Limb (tissue), 2 donors: ENCODE results near the gene EML6.
"Not testable (repeated sequence)": the region's sequence is repeated elsewhere in the genome, so short reads cannot be mapped to it uniquely, and the experiment has no call there.

ENCODE experiments used
- DNase-seq, 2 donors: peaks; one replicate each; pipeline ENCODE4 v3.0.0-alpha.2; 2016; ENCODE audit errors: extremely low spot score in 2 of 2

EML6 gene

GRCh38 chr2:54845094-54845493, 121.6 kb downstream of the EML6 start:
- DNase-seq = no peak

GRCh38 chr2:54845514-54845913, 122.1 kb downstream of the EML6 start:
- DNase-seq = no peak

DNA sequence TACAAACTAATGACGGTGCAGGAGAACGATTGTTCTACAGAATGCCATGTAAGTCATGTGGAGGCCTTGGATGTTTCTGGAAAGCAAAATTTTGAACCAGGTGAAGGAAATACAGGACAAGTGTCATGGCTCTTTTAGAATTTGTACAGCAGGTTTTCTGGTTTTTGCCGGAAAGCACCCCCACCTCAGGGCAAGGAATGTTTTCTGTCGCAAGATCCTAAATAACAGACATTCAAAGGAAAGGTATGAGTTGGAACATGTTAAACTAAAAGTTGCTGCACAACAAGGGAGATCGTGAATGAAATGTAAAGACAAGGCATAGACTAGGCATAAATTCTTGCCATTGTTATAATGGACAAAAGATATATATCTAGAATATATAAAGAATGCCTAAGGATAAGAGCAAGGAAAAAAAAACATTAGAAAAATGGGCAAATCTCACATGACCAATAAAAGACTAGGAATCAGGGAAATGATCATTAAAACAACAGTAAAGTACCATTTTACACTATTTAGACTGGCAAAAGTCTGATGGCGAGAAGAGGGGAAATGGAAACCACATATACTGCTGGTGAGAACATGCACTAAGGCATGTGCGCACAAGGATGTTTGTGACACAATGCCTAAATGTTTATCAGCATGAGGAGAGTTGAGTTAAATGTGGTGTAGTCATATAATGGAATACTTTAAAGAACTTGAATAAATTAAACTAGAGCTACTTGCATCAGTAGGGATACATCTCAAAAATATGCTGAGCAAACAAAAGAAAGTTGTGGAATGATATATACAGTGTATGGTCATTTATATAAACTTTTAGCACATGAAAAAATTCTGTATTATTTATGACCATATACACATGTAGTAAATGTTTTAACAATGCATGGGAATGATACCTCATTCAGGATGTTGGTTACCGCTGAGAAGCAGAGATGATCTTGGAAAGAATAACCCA, 127.0 kb downstream of the EML6 start:
- no peak for DNase-seq

- DNase-seq = no peak
Observed at GRCh38 chr2:54853616-54854310, 130.3 kb downstream of the EML6 start.

DNA sequence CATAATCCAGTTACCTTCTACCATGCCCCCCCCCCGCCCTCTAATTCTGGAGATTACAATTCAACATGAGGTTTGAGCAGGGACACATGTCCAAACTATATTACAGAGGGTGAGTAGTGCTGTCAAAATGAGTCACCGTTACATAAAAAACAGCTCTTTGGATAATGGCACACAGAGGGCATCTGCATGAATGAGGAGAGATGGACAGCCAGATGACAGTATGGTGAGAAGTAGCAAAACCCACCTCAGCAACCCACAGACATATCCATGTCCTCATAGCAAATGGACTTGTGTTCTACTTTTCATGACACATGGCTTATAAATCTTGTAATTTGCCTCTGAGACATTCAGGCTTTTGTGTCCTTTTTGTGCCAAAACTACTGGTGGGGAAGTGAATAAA, 132.0 kb downstream of the EML6 start:
- no peak for DNase-seq

- no peak for DNase-seq
Observed at GRCh38 chr2:54858021-54858681, 134.7 kb downstream of the EML6 start.

GRCh38 chr2:54859416-54859815, 136.0 kb downstream of the EML6 start:
- no peak for DNase-seq

DNA sequence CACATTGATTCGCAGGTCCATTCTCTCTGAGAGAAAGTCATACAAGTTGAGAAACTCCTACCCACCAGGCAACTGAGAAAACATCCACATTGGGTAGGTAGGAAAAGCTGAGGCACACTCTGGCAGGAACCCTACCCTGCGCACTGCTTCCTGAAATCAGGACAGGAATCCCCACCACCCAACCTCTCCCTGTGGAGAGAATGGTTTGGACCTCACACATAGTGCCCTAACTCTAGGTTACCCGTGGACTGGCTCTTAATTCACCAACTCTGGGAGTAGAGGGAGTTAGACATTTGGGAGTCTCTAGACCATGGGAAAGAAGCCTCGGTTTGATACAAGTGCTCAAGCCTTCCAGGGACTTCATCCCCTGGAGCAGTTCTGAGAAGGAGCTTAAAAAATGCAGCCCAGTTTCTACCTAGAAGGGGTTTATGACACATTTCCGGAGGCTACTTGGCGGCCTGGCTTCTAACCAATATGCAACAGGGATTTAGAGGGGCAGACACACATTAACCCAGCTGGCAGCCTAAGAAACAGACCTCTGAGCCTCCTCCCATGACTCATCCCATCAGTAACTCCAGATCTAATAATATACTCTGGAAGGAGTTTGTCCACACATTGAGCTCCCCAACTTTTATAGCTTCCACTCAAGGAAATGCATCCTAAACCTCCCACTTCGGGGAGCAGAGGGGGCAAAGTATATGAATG, 136.7 kb downstream of the EML6 start:
- DNase-seq = no peak

- DNase-seq = no peak
Observed at GRCh38 chr2:54862229-54862628, 138.8 kb downstream of the EML6 start.

DNA sequence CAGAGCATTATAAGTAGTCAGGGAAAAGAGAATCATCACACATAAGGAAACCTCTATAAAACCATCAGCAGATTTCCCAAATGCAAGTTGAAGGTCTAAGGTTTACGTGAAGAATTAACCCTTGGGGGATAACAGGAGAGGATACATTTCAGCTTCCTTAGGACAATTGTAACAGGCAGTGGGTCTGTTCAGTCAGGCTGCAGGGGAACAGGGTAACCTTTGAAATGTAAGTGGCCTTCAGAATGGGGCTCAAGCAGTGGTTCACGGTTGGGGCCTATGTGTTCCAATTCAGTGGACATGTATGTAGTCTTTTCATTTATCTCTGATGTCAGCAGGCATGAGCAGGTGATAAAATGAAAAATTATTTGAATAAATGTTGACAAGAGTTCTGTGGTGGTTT, 139.3 kb downstream of the EML6 start:
- DNase-seq = no peak

- no peak for DNase-seq
Observed at GRCh38 chr2:54863660-54864059, 140.2 kb downstream of the EML6 start.

GRCh38 chr2:54864096-54864495, 140.6 kb downstream of the EML6 start:
- DNase-seq = no peak

GRCh38 chr2:54864727-54865126, 141.3 kb downstream of the EML6 start:
- no peak for DNase-seq

DNA sequence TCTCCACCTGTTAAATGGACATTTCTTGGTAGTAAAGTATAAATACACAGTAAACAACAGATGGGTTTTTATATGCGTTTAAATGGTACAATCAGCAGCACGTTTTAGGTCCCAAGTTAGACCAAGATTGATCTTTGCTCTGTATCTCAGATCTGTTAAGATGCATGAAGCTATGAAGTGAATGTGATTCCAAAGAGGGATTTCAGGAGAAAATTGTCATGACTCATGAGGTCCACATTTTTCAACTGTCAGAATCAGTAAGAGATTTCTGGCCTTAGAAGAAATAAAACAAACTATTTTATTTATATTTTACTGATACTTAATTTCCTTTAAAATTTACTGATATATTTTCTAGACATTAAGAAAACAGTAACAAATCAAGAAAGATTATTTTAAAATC, 142.7 kb downstream of the EML6 start:
- DNase-seq = no peak

DNA sequence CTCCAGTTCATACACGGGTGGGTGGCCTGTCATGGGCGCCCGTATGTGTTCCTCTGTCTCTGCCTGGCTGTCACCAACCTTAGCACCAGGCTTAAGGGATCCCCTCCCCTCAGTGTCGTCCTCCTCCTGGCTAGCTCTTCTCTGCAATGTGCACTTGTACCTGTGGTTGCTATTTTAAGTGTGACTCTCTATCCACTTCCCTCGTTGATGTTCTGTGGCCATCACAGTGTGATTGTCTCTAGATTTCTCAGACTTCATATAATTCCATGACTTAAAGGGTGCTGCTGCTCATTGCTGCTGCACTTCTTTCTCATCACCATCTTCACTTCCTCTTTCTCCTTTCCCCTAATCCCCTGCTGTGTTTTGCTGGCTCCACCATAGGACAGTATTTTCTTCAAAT, 143.4 kb downstream of the EML6 start:
- DNase-seq = no peak

DNA sequence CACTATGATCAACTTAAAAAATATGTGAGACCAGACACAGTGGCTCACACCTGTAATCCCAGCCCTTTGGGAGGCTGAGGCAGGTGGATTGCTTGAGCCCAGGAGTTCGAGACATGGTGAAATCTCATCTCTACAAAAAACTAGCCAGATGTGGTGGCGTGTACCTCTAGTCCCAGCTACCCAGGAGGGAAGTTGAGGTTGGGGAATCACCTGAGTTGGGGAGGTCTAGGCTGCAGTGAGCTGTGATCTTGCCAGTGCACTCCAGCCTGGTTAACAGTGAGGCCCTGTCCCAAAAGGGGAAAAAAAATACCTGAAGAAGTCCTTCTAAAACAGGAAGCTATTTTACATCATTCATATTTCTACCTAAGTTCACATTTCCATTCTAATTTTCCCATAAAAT, 144.0 kb downstream of the EML6 start:
- DNase-seq = no peak

DNA sequence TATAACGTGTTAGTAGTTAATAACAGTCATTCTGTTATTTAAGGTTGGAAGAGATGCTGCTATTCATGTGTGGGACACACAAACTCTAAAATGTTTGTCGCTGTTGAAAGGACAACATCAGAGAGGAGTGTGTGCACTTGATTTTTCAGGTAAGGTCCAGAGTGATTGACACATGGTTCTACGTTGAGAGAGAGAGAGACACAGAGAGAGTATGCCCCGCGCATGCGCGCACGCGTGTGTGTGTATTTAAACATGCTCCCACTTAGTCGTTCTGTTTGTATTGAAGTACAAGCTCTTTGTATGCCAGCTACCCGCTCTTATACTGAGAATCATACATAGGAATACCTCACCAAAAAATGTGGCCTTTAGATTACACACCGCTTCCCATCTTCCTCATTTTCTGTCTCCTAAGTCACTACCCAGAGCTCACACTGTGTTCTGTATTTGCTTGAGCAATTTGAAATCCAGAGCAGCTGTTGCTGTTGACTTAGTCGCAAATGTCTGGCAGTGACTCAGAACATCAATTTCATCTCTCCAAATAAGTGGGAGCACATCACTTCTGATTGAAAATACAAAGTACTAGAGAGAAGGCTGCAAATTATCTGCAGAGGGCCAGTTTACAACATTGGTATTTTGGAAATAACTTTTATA, 148.1 kb downstream of the EML6 start:
- peak in 1 of 2 donors; percentile 42 for DNase-seq

DNA sequence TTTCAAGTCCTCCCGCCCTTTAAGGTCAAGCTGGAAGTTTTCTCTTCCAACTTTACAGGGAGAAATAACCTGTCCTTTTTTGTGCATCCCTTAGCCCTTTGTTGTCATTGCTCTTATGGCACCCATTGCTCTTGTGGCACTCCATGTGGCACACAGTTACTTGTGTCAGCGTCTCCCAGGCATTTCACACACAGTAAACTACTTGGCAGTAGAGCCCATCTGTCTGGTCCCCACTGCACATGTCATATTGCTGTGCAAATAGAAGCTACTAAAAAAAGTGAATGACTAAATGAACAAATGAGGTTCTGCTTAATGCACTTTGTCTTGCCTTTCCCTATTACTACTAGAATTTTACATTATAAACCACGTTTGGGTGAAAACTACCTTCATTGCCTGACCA, 149.3 kb downstream of the EML6 start:
- DNase-seq = no peak

GRCh38 chr2:54873236-54873635, 149.8 kb downstream of the EML6 start:
- not testable (repeated sequence) for DNase-seq

- DNase-seq = no peak
Observed at GRCh38 chr2:54876764-54877163, 153.3 kb downstream of the EML6 start.

- no peak for DNase-seq
Observed at GRCh38 chr2:54878182-54878581, 154.7 kb downstream of the EML6 start.
